GM12878 (cell line): ENCODE measurements around the gene SYN1. TPM values are rescaled to one million over a fixed set of nuclear protein-coding genes. Genes with fewer than 3 reads are reported as not detected.

ENCODE experiments used
- BMI1 ChIP-seq: fragments of 450-650 bp; IDR thresholded peaks from 2 replicates; pipeline ENCODE4 v1.6.1; 2016; ENCODE audit warnings: mild to moderate bottlenecking, moderate library complexity, borderline replicate concordance
- CTCF ChIP-seq, 3 experiments: IDR thresholded peaks in 2 of 3; conservative IDR thresholded peaks in 1 of 3; 2 replicates each; pipeline ENCODE4 v1.5.1; 2011; ENCODE audit warnings: low read depth in 3 of 3, low read length in 3 of 3, mild to moderate bottlenecking in 3 of 3, control low read depth in 2 of 3, moderate library complexity in 2 of 3, inconsistent platforms in 1 of 3, mixed read lengths in 1 of 3; ENCODE audit not compliant: control insufficient read depth in 2 of 3, insufficient read depth in 1 of 3; ENCODE audit errors: extremely low read depth in 1 of 3
- EZH2 ChIP-seq: IDR thresholded peaks from 2 replicates; pipeline ENCODE4 v1.6.1; 2012; ENCODE audit warnings: low read depth, mild to moderate bottlenecking, control low read depth, inconsistent platforms, low read length, borderline replicate concordance; ENCODE audit not compliant: control insufficient read depth
- MAX ChIP-seq: IDR thresholded peaks from 2 replicates; pipeline ENCODE4 v1.6.1; 2012; ENCODE audit warnings: low read depth, low read length, improper control_type of control experiment
- MEF2A ChIP-seq: IDR thresholded peaks from 2 replicates; pipeline ENCODE4 v1.6.1; 2011; ENCODE audit warnings: low read depth, mild to moderate bottlenecking, low read length, moderate library complexity; ENCODE audit not compliant: insufficient read depth
- NFYA ChIP-seq: IDR thresholded peaks from 2 replicates; pipeline ENCODE4 v1.6.1; 2011; ENCODE audit warnings: low read depth, mild to moderate bottlenecking, low read length, improper control_type of control experiment, borderline replicate concordance
- NRF1 ChIP-seq: conservative IDR thresholded peaks from 2 replicates; pipeline ENCODE4 v1.6.1; 2011; ENCODE audit warnings: mild to moderate bottlenecking, low read depth, low read length, improper control_type of control experiment
- SIN3A ChIP-seq: IDR thresholded peaks from 2 replicates; pipeline ENCODE4 v1.6.1; 2012; ENCODE audit warnings: low read depth, low read length, improper control_type of control experiment
- SIX5 ChIP-seq: IDR thresholded peaks from 2 replicates; pipeline ENCODE4 v1.6.1; 2011; ENCODE audit warnings: mild to moderate bottlenecking, low read depth, low read length, moderate library complexity; ENCODE audit not compliant: severe bottlenecking
- SMAD5 ChIP-seq: IDR thresholded peaks from 2 replicates; pipeline ENCODE4 v1.6.1; 2016; ENCODE audit warnings: antibody characterized with exemption, low read depth
- STAT1 ChIP-seq: fragments of 450-650 bp; conservative IDR thresholded peaks from 2 replicates; pipeline ENCODE4 v1.6.1; 2014; ENCODE audit warnings: antibody characterized with exemption, mild to moderate bottlenecking
- TBL1XR1 ChIP-seq: IDR thresholded peaks from 2 replicates; pipeline ENCODE4 v1.6.1; 2012; ENCODE audit warnings: low read depth, low read length, improper control_type of control experiment
- TCF3 ChIP-seq: IDR thresholded peaks from 2 replicates; pipeline ENCODE4 v1.6.1; 2012; ENCODE audit warnings: low read depth, mild to moderate bottlenecking, low read length, borderline replicate concordance; ENCODE audit not compliant: insufficient read depth
- ZNF592 ChIP-seq: fragments of 450-650 bp; IDR thresholded peaks from 2 replicates; pipeline ENCODE4 v1.6.1; 2017; ENCODE audit warnings: mild to moderate bottlenecking, moderate library complexity
- polyA plus RNA-seq, 11 experiments: library from polyadenylated mRNA; depleted of rRNA in 4 of 11; unstranded in 6 of 11; stranded (reverse) in 5 of 11; fragments of >200 nt; fragmentation: Nextera tagmentation in 4 of 11; fragmentation: Illumina TruSeq in 1 of 11; extraction: Ambion mirVana in 4 of 11; extraction: Trizol in 1 of 11; gene quantifications; 1 replicate in 1 of 11; 2 replicates in 10 of 11; pipeline versions ENCODE4 v1.2.1 to v1.2.3, GENCODE V29; 2011 to 2016; ENCODE audit warnings: inconsistent platforms in 2 of 11, missing spikeins in 2 of 11, low read depth in 1 of 11
- total RNA-seq, 4 experiments: library from RNA; depleted of rRNA in 3 of 4; stranded (reverse); fragments of >200 nt in 3 of 4; fragmentation: Illumina TruSeq in 1 of 4; extraction: Trizol in 1 of 4; gene quantifications; 2 replicates each; pipeline versions ENCODE4 v1.2.1 to v1.2.3, GENCODE V29; 2013 to 2021
- TF ChIP-seq, protein P1 (sequence below): fragments of 450-650 bp; IDR thresholded peaks from 2 replicates; pipeline ENCODE4 v1.6.1; 2018; ENCODE audit warnings: mild to moderate bottlenecking, low read depth, moderate library complexity; ENCODE audit not compliant: partially characterized antibody
- TF ChIP-seq, protein P2 (sequence below): fragments of 450-650 bp; IDR thresholded peaks from 2 replicates; pipeline ENCODE4 v1.6.1; 2017; ENCODE audit warnings: antibody characterized with exemption, mild to moderate bottlenecking, moderate library complexity

SYN1 gene
- total and polyA plus RNA-seq, 10 of the 15 experiments (the other 5 are each of a cell fraction or from before 2014, with no cell fraction given) = 0.09 to 0.57 (median 0.16) TPM; not detected in 3

DNA sequence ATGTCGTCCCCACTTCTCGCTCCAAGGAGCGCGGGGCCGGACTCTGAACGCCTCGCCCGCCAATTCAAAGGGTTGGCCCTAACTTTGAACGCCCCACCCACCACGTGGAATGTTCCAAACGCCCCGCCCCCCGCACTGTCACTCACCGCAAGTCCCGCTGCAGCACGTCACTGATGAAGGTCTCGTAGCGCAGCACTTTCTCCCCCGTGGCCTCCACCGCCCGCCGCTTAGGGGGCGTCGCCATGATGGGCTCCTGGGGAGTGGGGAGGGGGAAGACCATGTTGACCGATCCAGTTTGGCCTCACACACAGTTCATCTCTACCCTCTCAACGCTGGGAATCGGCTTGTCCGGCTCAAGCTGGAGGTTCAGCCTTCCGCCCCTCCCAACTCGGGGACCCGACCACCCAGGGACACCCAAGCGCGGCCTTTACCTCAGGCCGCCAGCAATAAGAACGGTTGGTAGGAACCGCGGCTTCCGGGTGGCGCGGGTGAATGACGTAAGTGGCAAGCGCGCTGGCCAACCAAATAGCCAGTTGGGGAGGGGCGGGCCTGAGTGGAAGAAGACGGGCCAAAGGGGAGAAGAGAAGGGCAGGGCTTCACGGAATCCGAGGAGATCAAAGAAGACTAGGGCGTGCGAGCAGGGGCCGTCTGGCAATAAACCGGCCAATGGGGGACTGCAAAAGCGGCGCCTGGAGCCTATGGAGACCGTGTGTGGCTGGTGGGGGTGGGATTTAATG is 39.2 kb upstream of the SYN1 start, which contains the start of gene UXT (continued):
- TF ChIP-seq, protein P1, sequence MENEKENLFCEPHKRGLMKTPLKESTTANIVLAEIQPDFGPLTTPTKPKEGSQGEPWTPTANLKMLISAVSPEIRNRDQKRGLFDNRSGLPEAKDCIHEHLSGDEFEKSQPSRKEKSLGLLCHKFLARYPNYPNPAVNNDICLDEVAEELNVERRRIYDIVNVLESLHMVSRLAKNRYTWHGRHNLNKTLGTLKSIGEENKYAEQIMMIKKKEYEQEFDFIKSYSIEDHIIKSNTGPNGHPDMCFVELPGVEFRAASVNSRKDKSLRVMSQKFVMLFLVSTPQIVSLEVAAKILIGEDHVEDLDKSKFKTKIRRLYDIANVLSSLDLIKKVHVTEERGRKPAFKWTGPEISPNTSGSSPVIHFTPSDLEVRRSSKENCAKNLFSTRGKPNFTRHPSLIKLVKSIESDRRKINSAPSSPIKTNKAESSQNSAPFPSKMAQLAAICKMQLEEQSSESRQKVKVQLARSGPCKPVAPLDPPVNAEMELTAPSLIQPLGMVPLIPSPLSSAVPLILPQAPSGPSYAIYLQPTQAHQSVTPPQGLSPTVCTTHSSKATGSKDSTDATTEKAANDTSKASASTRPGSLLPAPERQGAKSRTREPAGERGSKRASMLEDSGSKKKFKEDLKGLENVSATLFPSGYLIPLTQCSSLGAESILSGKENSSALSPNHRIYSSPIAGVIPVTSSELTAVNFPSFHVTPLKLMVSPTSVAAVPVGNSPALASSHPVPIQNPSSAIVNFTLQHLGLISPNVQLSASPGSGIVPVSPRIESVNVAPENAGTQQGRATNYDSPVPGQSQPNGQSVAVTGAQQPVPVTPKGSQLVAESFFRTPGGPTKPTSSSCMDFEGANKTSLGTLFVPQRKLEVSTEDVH = peak; percentile 55
- TF ChIP-seq SIN3A = peak; percentile 73; the same call in 1 of the 2 replicates
- TF ChIP-seq, protein P2, sequence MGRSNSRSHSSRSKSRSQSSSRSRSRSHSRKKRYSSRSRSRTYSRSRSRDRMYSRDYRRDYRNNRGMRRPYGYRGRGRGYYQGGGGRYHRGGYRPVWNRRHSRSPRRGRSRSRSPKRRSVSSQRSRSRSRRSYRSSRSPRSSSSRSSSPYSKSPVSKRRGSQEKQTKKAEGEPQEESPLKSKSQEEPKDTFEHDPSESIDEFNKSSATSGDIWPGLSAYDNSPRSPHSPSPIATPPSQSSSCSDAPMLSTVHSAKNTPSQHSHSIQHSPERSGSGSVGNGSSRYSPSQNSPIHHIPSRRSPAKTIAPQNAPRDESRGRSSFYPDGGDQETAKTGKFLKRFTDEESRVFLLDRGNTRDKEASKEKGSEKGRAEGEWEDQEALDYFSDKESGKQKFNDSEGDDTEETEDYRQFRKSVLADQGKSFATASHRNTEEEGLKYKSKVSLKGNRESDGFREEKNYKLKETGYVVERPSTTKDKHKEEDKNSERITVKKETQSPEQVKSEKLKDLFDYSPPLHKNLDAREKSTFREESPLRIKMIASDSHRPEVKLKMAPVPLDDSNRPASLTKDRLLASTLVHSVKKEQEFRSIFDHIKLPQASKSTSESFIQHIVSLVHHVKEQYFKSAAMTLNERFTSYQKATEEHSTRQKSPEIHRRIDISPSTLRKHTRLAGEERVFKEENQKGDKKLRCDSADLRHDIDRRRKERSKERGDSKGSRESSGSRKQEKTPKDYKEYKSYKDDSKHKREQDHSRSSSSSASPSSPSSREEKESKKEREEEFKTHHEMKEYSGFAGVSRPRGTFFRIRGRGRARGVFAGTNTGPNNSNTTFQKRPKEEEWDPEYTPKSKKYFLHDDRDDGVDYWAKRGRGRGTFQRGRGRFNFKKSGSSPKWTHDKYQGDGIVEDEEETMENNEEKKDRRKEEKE = no peak
- TF ChIP-seq MEF2A = no peak
- no peak for TF ChIP-seq NRF1
- peak; percentile 29 for TF ChIP-seq SIX5
- no peak for TF ChIP-seq TBL1XR1
- TF ChIP-seq MAX = peak; percentile 39
- TF ChIP-seq TCF3 = no peak
- TF ChIP-seq EZH2 = no peak
- TF ChIP-seq CTCF (IDR thresholded peaks at IDR 0.05 in 2 of 3, conservative IDR thresholded peaks at IDR 0.05 in 1 of 3; ENCODE audit: control insufficient read depth in 2 of 3, extremely low read depth in 1 of 3, insufficient read depth in 1 of 3, low read depth in 3 of 3, low read length in 3 of 3) = no peak
- TF ChIP-seq ZNF592 = no peak
- TF ChIP-seq SMAD5 = peak; percentile 67; the same call in 1 of the 2 replicates
- TF ChIP-seq NFYA = no peak
- TF ChIP-seq BMI1 = no peak
- TF ChIP-seq STAT1 = no peak; the same call in 1 of the 2 replicates
